ENCODE data around the gene JAK1. TPM values are rescaled to one million over a fixed set of nuclear protein-coding genes. Genes with fewer than 3 reads are reported as not detected.
"Not testable (repeated sequence)": the region's sequence is repeated elsewhere in the genome, so short reads cannot be mapped to it uniquely, and the experiment has no call there.

The JAK1 gene
- polyA plus RNA-seq, 12 donors: 48.7 to 80.9 (median 67.7) TPM; not detected in 1

DNA sequence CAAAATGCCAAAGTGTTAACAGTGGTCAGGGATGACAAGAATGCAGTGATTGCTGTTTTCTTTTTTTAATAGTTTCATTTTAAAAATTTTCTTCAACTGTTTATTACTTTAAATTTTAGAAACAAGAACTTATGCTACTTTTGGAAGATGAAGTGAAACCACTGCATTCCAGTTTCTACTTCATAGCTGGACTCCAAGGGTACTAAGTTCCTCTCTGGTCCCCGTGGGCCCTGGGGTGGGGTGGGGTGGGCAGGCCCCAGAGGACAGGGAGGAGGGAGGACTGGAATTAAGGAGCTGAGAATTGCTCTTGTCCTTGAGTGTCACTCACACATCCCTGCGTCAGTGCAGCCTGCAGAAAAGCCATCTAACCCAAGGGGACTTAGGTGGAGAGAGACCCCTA, 124.1 kb downstream of the JAK1 start:
- no peak for DNase-seq

DNA sequence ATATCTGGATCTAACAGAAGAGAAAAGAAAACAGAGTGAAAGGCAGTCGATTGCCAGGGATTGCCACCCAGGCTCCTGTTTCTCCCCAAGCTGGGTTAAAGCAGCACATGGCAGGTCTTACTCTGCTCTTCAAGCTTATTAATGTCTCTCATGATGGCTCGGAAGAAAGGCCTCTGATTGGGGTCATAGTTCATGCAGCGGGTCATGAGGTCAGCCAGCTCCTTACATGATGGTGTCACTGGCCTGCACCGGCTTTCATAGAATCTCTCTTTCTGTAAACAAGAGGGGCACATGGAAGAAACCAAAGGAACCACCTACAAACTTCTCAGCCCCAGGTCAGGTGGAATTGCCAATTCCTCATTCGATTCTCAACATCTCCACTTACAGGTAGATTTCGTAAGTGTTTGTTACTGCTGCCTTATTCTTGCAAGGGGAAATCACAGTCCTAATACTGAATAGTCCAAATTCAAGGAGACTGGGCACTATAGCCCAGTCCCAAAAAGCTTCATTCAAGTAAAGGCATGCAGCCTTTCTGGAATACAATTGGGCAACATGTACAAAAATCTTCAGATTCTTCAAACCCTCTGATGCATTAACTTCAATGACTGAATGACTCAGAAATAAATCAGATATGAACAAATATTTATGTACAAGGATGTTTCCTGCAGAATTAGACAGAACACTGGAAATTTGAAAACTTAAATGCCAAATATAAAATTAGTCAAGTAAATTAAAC, 124.9 kb downstream of the JAK1 start:
- DNase-seq: no peak

DNA sequence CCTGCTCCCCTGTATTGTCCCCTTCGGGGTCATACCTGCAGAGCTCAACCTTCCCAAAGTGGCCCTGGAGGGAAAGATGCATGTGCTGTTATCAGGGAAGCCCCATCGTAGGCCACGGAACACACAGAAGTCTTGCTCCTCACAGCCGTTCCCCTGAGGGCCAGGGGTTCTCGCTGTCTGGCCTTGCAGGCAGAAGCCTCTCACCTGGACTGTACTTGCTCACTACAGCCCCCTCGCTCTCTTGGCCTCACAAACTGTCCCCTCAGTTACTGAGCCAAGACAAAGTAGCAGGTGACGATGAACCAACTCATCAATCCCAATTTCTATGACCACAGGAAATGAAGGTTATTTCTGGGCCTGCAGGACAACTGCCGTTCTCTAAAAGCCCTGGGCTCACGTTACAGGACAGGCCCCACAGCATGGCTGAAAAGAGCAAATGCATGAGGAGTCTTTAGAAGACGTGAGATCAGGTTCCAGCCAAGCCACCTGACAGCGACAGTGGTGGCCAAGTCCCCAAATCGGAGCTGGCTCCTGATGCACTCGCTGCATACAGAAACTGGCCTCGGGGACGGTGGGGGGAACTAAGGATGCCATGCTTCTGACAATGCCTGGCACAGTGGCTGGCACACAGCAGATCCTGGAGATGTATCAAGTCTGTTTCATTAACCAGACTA, 126.5 kb downstream of the JAK1 start:
- DNase-seq: no peak

DNA sequence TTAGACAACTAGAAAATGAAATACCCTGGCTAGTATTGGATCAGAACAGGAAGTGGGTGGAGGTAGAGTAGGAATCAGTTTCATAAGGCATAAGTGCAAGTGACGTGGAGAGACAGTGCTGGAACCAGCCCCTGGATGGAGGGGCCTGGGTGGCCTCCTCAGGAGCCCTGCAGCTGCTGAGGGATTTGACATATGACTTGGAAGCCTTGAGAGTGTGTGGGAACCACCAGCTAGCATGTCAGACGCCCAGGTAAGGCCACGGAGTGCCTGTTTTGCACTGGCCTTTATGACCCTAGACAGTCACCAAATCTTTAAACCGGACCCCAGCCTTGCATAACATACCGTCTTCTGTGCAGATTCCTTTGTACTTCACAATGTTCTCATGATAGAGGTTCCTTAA, 127.1 kb downstream of the JAK1 start:
- no peak for DNase-seq

DNA sequence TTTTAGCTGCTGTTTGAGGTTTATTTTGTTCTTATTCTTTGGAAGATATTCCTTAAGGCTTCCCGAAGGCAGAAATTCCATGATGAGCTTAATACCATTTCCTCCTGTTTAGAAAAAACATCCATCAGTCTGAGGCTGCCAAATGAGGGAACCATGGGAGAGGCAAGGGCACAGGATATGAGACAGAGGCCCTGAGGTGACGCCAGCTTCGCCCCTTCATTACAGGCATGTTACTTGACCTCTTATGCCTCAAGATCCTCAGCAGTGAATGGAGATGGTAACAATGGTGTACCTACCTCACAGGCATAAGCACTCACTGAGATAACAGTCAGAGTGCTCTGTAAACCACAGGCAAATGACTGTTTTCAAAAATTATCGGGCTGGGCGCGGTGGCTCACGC, 127.9 kb downstream of the JAK1 start:
- DNase-seq: no peak

DNA sequence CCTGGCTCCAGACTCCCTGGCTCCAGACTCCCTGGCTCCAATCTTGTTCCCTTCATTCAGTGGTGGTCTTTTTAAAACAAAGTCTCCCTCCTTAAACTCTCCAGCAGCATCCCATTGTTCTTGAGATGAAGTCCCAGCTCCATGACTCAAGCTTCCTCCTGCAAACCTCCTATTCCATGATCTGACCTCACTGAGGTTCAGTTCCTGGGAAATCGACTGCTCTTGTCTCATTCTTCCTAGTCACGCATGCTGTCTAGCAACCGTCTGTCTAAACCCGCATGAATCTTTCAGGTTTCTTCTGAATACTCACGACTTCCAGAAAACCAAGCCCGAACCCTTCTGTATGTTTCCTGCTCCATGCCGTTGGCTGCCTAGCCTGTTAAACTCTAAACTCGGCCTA, 129.5 kb downstream of the JAK1 start:
- DNase-seq: no peak

DNA sequence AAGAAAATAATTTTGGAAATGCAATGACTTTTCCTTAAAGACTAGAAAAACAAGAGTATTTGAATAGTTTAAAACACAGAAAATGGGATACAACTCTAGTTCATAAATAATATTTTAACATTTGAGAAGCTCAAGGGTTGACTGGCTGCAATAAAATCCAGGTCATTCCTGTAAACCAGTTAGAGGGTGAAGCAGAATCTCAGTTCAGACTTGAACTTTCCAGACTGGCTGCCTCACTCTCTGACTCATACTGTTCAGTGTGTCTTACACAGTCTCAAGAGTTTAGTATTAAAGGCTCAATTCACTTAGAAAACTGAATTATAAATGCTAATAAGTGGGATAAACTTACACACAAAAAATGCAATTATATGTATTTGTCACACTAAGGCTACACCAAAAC, 131.6 kb downstream of the JAK1 start:
- DNase-seq: no peak

DNA sequence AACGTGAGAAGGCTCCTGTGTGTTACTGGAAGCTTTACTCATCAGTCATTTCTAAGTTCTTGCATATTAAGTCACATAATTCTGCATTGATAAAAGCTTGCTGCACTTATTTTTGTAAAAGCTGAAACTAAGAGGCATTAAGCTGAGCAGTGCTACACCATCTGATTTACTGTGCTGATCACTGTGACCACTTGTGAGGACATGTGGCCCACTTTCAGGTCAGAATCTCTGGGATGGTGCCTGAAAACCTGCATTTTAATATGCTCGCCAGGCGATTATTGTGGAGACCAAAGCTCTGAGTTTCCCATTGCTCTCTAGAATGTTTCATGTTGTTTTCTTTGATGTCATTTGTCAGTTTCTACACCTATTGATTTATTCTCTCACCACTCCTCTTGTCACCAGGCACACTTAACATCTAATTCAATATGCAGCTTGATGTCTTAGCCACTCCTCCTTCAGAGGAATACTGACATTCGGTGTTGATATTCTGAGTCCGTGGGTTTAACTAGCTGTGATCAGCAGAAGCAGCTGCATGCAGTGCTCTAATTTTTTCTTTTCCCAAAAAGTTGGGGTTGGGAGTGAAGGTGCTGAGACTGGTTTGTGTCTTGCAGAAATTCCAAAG, 136.2 kb downstream of the JAK1 start:
- DNase-seq: no peak

DNA sequence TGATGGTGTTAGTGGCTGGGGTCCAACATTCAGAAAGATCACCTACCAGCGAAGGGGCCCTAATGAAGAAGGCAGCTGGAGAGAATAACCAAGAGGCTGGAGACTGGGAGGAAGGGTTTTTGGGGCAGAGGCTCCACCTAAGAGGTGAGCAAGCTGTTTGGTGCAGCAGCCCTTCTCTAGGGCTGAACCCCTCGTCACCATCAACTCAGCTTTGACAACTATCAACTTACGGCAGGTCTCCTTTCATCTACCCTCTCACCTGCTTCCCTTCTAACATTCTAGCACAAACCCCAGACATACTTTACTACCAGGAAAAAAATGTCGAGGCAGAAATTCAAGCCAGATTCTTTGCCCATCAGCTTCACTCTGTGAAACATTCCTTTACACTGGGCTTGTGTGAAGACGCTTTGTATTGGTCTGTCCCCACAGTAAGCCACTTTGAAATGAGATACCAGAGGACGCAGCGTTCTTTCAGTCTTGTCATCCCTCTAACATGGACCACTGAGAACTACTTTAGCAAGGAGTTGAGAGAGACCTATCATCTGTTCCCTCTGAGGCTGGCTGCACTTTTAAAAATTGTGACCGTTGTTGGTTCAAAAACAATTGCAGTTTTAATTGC, 136.8 kb downstream of the JAK1 start:
- no peak for DNase-seq

DNA sequence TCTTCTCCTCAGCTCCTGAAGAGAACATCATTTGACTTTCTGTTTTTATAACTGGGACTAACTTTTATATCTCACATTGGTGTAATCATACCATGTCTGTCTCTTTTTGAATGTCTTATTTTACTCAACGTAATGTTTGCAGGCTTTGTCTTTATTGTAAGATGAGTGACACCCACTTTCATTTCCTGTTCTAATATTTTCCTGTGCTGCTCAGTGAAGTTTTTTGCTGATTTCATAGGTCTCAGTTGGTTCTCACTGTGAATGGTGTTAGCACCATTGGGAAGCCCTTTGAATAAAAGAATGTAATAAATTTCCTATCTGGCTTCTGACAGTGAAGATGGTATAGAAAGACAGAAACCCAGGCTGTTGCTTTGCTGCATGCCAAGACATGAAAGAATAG, 137.5 kb downstream of the JAK1 start:
- no peak for DNase-seq

DNA sequence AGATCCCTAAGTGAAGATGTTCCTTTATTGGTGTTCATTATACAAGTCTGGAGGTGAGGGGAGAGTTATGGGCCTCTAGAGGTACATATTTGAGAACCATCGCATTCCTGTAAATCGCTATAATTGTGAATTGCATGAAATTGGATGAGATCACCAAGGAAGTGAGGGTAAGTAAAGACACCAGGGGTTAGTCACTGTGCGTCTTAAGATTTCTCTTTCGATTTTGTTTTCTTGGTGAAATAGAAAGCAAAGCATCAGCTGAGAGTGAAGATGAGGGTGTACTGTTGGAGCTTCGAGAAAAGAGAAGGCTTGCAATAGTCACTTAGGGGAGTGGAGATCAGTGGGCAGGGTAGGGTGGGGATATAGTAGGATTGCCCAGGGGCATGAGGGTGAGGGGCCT, 139.4 kb downstream of the JAK1 start:
- no peak for DNase-seq

DNA sequence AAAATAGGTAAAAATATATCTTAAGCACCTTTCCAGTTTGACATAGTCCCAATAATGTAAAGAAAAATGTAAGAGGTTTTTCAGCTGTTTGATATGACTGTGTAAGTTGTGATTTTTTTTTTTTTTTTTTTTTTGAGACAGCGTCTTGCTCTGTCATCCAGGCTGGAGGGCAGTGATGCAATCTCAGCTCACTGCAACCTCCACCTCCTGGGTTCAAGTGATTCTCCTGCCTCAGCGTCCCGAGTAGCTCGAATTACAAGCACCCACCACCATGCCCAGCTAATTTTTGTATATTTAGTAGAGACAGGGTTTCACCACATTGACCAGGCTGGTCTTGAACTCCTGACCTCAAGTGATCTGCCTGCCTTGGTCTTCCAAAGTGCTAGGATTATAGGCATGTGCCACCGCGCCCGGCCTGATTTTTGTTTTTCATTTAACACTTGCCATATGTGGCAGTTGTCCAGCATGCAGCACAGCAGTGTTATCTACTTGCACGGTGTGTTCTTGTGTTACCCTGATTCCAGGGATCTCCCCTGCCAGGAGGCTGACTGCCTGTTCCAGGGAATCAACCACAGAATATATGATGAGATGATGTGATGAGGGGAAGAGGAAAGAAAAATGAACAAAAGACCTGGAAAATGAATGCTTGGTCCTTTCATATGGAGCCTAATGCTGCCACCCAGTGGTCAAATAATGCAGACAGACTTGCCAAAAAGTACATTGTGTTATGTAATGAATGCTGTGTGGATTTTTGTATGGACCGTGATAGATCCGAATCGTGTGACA, 142.5 kb downstream of the JAK1 start:
- DNase-seq: peak; percentile 87

DNA sequence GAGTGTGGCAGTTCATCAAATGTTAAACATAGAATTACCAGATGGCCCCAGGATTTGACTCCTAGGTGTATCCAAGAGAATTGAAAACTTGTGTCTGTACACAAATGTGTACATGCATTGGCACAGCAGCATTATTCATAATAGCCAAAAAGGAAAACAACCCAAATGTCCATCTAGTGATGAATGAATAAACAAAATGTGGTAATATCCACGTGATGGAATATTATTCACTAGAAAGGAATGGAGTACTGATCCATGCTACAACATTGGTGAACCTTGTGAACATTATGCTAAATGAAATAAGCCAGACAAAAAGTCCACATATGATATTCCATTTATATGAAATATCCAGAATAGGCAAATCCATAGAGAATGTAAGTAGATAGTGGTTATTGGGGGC, 143.7 kb downstream of the JAK1 start:
- DNase-seq: no peak

DNA sequence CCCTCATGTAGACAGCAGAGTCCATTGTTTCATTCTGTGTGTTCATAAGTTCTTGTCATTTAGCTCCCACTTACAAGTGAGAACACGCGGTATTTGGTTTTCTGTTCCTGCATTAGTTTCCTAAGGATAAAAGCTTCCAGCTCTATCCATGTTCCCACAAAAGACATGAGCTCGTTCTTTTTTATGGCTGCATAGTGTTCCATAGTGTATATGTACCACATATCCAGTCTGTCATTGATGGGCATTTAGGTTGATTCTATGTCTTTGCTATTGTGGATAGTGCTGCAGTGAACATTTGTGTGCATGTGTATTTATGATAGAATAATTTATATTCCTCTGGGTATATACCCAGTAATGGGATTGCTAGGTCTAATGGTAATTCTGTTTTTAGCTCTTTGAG, 145.8 kb downstream of the JAK1 start:
- not testable (repeated sequence) for DNase-seq

DNA sequence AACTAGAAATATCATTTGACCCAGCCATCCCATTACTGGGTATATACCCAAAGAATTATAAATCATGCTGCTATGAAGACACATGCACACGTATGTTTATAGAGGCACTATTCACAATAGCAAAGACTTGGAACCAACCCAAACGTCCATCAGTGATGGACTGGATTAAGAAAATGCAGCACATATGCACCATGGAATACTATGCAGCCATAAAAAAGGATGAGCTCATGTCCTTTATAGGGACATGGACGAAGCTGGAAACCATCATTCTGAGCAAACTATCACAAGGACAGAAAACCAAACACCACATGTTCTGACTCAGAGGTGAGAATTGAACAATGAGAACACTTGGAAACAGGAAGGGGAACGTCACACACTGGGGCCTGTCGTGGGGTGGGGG, 149.0 kb downstream of the JAK1 start:
- DNase-seq: not testable (repeated sequence)

DNA sequence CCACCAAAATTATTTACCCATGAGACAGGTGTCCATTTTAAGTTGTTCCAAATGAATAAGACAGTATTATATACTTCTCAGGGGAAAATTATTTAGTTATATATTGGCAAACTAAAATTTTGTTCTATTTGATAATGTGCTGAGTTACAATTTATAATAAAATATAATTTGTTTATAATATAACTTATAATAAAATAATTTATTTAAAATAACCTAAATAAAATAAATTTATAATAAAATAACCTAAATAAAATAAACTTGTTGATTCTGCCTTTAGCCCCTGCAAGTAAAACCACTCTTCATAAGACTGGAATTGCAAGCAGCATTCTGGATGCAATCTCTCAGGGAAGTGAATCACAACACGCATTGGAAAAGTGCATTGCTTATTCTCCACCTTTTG, 151.9 kb downstream of the JAK1 start:
- DNase-seq: no peak

DNA sequence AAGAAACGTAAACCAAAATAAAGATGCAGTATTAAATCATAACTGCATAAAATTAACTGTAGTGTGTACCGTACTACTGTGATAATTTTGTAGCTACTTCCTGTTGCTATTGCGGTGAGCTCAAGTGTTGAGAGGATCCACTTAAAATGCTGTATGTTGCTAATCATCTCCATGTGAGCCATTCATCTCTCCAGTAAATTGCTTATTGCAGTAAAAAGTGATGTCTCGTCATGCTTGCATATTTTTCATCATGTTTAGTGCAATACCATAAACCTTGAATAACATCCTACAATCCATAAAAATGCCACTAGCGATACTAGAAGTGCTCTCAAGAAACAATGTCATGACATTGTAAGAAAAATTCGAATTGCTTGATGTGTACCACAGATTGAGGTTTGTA, 155.2 kb downstream of the JAK1 start:
- DNase-seq: no peak

DNA sequence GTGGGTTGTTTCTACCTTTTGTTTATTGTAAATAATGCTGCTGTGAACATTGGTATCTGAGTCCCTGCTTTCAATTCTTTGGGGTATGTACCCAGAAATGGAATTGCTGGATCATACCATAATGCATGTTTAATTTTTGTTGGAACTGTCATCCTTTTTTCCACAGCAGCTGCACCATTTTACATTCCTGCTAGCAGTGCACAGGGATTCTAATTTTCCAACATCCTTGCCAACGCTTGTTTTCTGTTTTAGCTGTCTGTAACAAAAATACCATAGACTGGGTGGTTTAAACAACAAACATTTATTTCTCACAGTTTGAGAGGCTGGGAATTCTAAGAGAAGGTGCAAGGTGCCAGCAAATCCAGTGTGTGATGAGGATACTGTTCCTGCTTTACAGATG, 156.3 kb downstream of the JAK1 start:
- no peak for DNase-seq

DNA sequence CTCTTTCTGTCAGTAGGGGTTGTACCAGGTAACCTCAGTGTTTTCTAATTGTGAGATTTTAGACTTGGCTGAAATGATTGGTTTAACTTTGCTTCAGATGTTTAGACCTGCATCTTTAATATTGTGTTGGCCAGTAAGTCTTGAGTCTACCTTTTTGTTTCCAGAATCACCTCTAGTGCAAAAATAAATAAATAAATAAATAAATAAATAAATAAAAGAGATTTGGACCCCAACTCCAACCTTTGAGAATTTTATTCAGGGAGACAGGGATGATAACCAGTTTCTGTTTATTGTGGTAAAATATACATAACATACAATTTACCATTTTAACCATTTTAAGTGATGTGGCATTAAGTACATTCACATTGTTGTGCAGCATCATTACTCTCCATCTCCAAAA, 157.0 kb downstream of the JAK1 start:
- DNase-seq: no peak

DNA sequence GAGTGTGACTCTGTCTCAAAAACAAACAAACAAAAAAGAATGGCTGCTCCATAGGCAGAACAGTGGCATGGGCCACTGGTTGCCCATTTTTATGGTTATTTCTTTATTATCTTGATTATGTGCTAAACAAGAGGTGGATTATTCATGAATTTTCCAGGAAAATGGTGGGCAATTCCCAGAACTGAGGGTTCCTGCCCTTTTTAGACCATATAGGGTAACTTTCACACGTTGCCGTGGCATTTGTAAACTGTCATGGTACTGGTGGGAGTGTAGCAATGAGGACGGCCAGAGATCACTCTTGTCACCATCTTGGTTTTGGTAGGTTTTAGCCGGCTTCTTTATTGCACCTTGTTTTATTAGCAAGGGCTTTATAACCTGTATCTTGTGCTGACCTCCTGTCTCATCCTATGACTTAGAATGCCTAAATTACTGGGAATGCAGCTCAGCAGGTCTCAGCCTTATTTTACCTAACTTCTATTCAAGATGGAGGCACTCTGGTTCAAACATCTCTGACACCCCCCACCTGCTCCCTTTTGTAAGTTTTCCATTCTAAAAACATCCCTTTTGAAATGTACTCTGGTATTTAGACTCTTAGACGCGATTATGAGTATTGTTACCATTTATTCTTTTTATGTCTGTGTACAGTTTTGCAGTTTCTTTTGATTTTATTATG, 164.4 kb downstream of the JAK1 start:
- DNase-seq: no peak

DNA sequence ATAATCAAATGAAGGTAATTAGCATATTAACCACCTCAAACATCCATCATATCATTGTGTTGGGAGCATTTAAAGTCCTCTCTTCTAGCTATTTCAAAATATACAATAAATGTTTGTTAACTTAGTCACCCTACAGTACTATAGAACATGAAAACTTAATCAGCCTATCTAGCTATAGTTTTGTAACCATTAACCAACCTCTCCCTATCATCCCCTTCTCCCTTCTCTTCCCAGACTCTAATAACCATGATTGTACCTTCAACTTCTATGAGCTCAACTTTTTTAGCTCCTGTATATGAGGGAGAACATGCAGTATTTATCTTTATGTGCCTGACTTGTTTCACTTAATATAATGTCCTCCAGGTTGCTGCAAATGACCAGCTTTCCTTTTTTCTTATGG, 167.5 kb downstream of the JAK1 start:
- no peak for DNase-seq
